Lower leg skin (tissue), 3 donors: ENCODE data around the gene ITGA6.

ENCODE experiments used
- POLR2A ChIP-seq, 2 donors: fragments of 450-650 bp; IDR thresholded peaks; one replicate each; pipeline ENCODE4 v1.6.1; 2016 to 2017; ENCODE audit warnings: antibody characterized with exemption in 2 of 2, mild to moderate bottlenecking in 1 of 2, moderate library complexity in 1 of 2
- TF ChIP-seq, protein P1 (sequence below), 3 donors: fragments of 450-650 bp; IDR thresholded peaks; one replicate each; pipeline ENCODE4 v1.5.1; 2016; ENCODE audit warnings: antibody characterized with exemption in 3 of 3, mild to moderate bottlenecking in 3 of 3, moderate library complexity in 2 of 3

DNA sequence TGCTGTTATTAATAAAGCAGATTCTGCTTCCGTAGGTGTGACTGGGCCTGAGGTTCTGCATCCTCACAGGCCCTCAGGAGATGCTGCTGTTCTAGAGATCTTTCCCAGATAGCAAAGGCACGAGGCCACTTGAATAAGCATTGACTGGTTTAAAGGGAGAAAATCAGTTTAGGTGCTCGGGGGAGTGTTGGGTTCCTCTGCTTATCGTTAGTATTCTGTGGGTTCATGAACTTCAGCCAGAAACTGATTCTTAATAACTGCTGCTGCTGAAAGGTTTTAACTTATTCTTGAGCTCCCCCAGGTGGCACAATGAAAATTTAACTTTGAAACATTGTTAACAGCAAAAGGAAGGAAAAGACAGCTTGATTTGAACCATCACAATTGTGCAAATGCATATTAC, 56.9 kb downstream of the ITGA6 start:
- TF ChIP-seq, protein P1, sequence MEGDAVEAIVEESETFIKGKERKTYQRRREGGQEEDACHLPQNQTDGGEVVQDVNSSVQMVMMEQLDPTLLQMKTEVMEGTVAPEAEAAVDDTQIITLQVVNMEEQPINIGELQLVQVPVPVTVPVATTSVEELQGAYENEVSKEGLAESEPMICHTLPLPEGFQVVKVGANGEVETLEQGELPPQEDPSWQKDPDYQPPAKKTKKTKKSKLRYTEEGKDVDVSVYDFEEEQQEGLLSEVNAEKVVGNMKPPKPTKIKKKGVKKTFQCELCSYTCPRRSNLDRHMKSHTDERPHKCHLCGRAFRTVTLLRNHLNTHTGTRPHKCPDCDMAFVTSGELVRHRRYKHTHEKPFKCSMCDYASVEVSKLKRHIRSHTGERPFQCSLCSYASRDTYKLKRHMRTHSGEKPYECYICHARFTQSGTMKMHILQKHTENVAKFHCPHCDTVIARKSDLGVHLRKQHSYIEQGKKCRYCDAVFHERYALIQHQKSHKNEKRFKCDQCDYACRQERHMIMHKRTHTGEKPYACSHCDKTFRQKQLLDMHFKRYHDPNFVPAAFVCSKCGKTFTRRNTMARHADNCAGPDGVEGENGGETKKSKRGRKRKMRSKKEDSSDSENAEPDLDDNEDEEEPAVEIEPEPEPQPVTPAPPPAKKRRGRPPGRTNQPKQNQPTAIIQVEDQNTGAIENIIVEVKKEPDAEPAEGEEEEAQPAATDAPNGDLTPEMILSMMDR (IDR thresholded peaks at IDR 0.05), result no peak
- TF ChIP-seq POLR2A (IDR thresholded peaks at IDR 0.05), result no peak
